BLaER1 treated with 17β-estradiol and CSF1 and Interleukin-3, amounts not matched to agents 10 nM and 100 nM (cell line): Measurements from ENCODE around the gene ZDHHC21.

Experiments used
- H3K27ac ChIP-seq, 11 experiments: shearing (Covaris generic); formaldehyde crosslinking; 2 replicates each; pipeline ENCODE4 v1.8.1; 2022
- H3K27me3 ChIP-seq, 11 experiments: shearing (Covaris generic); formaldehyde crosslinking; 2 replicates each; pipeline ENCODE4 v1.8.1; 2022
- H3K36me3 ChIP-seq, 11 experiments: shearing (Covaris generic); formaldehyde crosslinking; 2 replicates each; pipeline ENCODE4 v1.8.1; 2022
- H3K4me1 ChIP-seq, 10 experiments: shearing (Covaris generic); formaldehyde crosslinking; 2 replicates each; pipeline ENCODE4 v1.8.1; 2022
- H3K4me2 ChIP-seq, 11 experiments: shearing (Covaris generic); formaldehyde crosslinking; 2 replicates each; pipeline ENCODE4 v1.8.1; 2022
- H3K4me3 ChIP-seq, 10 experiments: shearing (Covaris generic); formaldehyde crosslinking; 2 replicates each; pipeline ENCODE4 v1.8.1; 2022
- H3K9ac ChIP-seq, 11 experiments: shearing (Covaris generic); formaldehyde crosslinking; 2 replicates each; pipeline ENCODE4 v1.8.1; 2022
- H3K9me3 ChIP-seq, 11 experiments: shearing (Covaris generic); formaldehyde crosslinking; replicated peaks in 1 of 11; 2 replicates each; pipeline ENCODE4 v1.8.1; 2022
- H4K20me1 ChIP-seq, 11 experiments: shearing (Covaris generic); formaldehyde crosslinking; 2 replicates each; pipeline ENCODE4 v1.8.1; 2022
- Cebpa-rat ChIP-seq, 11 experiments: shearing (Covaris generic); IDR thresholded peaks; 2 replicates each; pipeline ENCODE4 v1.8.1; 2022

ZDHHC21 gene

GRCh38 chr9:14608540-14608939, 84.7 kb downstream of the ZDHHC21 start:
- H3K4me3 ChIP-seq = no peak overlapping the region
- peaks cover 0 to 10% (median 0%) of the 10 kb centered on the region in 11 experiments; a peak in 5 of 22 replicates for H3K9me3 ChIP-seq
- no peak overlapping the region for H3K9ac ChIP-seq
- H3K27ac ChIP-seq = no peak overlapping the region
- peaks cover 0 to 11% (median 0%) of the 10 kb centered on the region in 11 experiments; a peak in 5 of 22 replicates for H3K36me3 ChIP-seq
- no peaks in the 10 kb centered on the region for H3K27me3 ChIP-seq
- no peaks in the 10 kb centered on the region for H3K4me1 ChIP-seq
- no peak for TF ChIP-seq Cebpa-rat (IDR thresholded peaks at IDR 0.05)
- no peaks in the 10 kb centered on the region for H4K20me1 ChIP-seq
- H3K4me2 ChIP-seq = no peak overlapping the region

GRCh38 chr9:14597171-14597799, 95.9 kb downstream of the ZDHHC21 start:
- Histone ChIP-seq H3K27me3 (no peaks in the 10 kb centered on the region), H3K4me3 (no peak overlapping the region)

GRCh38 chr9:14593406-14593805, 99.8 kb downstream of the ZDHHC21 start:
- H3K4me1 ChIP-seq = no peaks in the 10 kb centered on the region
- peaks cover 12 to 38% (median 17%) of the 10 kb centered on the region in 11 experiments; a peak in 17 of 22 replicates for H3K9me3 ChIP-seq
- H4K20me1 ChIP-seq = no peaks in the 10 kb centered on the region
- H3K36me3 ChIP-seq = peaks cover 4 to 15% (median 8%) of the 10 kb centered on the region in 11 experiments; a peak in 12 of 22 replicates
- no peak for TF ChIP-seq Cebpa-rat (IDR thresholded peaks at IDR 0.05)
- H3K27ac ChIP-seq = no peak overlapping the region
- H3K9ac ChIP-seq = no peak overlapping the region
- H3K4me3 ChIP-seq = no peak overlapping the region
- H3K27me3 ChIP-seq = no peaks in the 10 kb centered on the region
- H3K4me2 ChIP-seq = no peak overlapping the region

More at GRCh38 chr9:14597171-14597799, 95.9 kb downstream of the ZDHHC21 start:
- Histone ChIP-seq H3K4me2 (no peak overlapping the region), H3K27ac (no peak overlapping the region), H3K36me3 (peaks cover 4 to 12% (median 8%) of the 10 kb centered on the region in 11 experiments; a peak in 12 of 22 replicates), H3K9me3 (peaks cover 14 to 60% (median 35%) of the 10 kb centered on the region in 11 experiments), H4K20me1 (no peaks in the 10 kb centered on the region), H3K4me1 (no peaks in the 10 kb centered on the region), H3K9ac (no peak overlapping the region)
- no peak for TF ChIP-seq Cebpa-rat (IDR thresholded peaks at IDR 0.05)

GRCh38 chr9:14591411-14591810, 101.8 kb downstream of the ZDHHC21 start:
- Histone ChIP-seq H3K27me3 (no peaks in the 10 kb centered on the region), H4K20me1 (no peaks in the 10 kb centered on the region), H3K27ac (no peak overlapping the region), H3K9ac (no peak overlapping the region), H3K4me2 (no peak overlapping the region), H3K4me3 (no peak overlapping the region), H3K4me1 (0 out of 20 replicates have a peak, but pooled peaks cover 0 to 7% (median 0%) of the 10 kb centered on the region in 10 experiments), H3K9me3 (peaks cover 8 to 22% (median 11%) of the 10 kb centered on the region in 11 experiments; a peak in 16 of 22 replicates), H3K36me3 (peaks cover 4 to 14% (median 6%) of the 10 kb centered on the region in 11 experiments; a peak in 12 of 22 replicates)
- no peak for TF ChIP-seq Cebpa-rat (IDR thresholded peaks at IDR 0.05)

GRCh38 chr9:14585730-14586473, 107.3 kb downstream of the ZDHHC21 start:
- Histone ChIP-seq H3K27ac (no peak overlapping the region), H3K9me3 (peaks cover 0 to 15% (median 10%) of the 10 kb centered on the region in 11 experiments; a peak in 14 of 22 replicates), H3K9ac (no peak overlapping the region), H3K4me3 (no peak overlapping the region), H3K36me3 (peaks cover 0 to 5% (median 0%) of the 10 kb centered on the region in 11 experiments; a peak in 1 of 22 replicates), H3K4me1 (0 out of 20 replicates have a peak, but pooled peaks cover 0 to 7% (median 0%) of the 10 kb centered on the region in 10 experiments), H3K4me2 (no peak overlapping the region), H4K20me1 (no peaks in the 10 kb centered on the region; a peak in 1 of 22 replicates), H3K27me3 (no peaks in the 10 kb centered on the region)
- TF ChIP-seq Cebpa-rat (IDR thresholded peaks at IDR 0.05) = no peak

GRCh38 chr9:14584571-14584970, 108.7 kb downstream of the ZDHHC21 start:
- H4K20me1 ChIP-seq = no peaks in the 10 kb centered on the region; a peak in 1 of 22 replicates
- no peak overlapping the region for H3K4me3 ChIP-seq
- no peak overlapping the region for H3K27ac ChIP-seq
- peaks cover 0 to 15% (median 12%) of the 10 kb centered on the region in 11 experiments; a peak in 14 of 22 replicates for H3K9me3 ChIP-seq
- no peak overlapping the region for H3K4me2 ChIP-seq
- 0 out of 20 replicates have a peak, but pooled peaks cover 0 to 7% (median 0%) of the 10 kb centered on the region in 10 experiments for H3K4me1 ChIP-seq
- H3K36me3 ChIP-seq = peaks cover 0 to 5% (median 0%) of the 10 kb centered on the region in 11 experiments; a peak in 1 of 22 replicates
- H3K9ac ChIP-seq = no peak overlapping the region
- no peaks in the 10 kb centered on the region for H3K27me3 ChIP-seq
- no peak for TF ChIP-seq Cebpa-rat (IDR thresholded peaks at IDR 0.05)

- no peaks in the 10 kb centered on the region for H3K4me1 ChIP-seq
- H3K9me3 ChIP-seq = peaks cover 21 to 39% (median 33%) of the 10 kb centered on the region in 11 experiments
- H4K20me1 ChIP-seq = no peaks in the 10 kb centered on the region
- no peaks in the 10 kb centered on the region for H3K36me3 ChIP-seq
- no peaks in the 10 kb centered on the region for H3K27me3 ChIP-seq
- no peak overlapping the region for H3K27ac ChIP-seq
- no peak overlapping the region for H3K4me2 ChIP-seq
- H3K9ac ChIP-seq = no peak overlapping the region
- H3K4me3 ChIP-seq = no peak overlapping the region
- no peak for TF ChIP-seq Cebpa-rat (IDR thresholded peaks at IDR 0.05)
These were observed 115.2 kb downstream of the ZDHHC21 start for GRCh38 chr9:14578030-14578429.

- H3K4me2 ChIP-seq = no peak overlapping the region
- TF ChIP-seq Cebpa-rat (IDR thresholded peaks at IDR 0.05) = no peak
- H3K9ac ChIP-seq = no peak overlapping the region
- H4K20me1 ChIP-seq = no peaks in the 10 kb centered on the region
- no peaks in the 10 kb centered on the region for H3K36me3 ChIP-seq
- H3K4me1 ChIP-seq = no peaks in the 10 kb centered on the region
- no peak overlapping the region for H3K4me3 ChIP-seq
- H3K27ac ChIP-seq = no peak overlapping the region
- H3K9me3 ChIP-seq = peaks cover 17 to 30% (median 22%) of the 10 kb centered on the region in 11 experiments
- no peaks in the 10 kb centered on the region for H3K27me3 ChIP-seq
These were observed 119.1 kb downstream of the ZDHHC21 start for GRCh38 chr9:14574173-14574572.

- Histone ChIP-seq H3K4me3 (no peak overlapping the region), H3K4me2 (no peak overlapping the region), H4K20me1 (no peaks in the 10 kb centered on the region), H3K9ac (no peak overlapping the region), H3K27me3 (no peaks in the 10 kb centered on the region), H3K36me3 (no peaks in the 10 kb centered on the region), H3K9me3 (peaks cover 11 to 23% (median 15%) of the 10 kb centered on the region in 11 experiments), H3K4me1 (no peaks in the 10 kb centered on the region), H3K27ac (no peak overlapping the region)
- no peak for TF ChIP-seq Cebpa-rat (IDR thresholded peaks at IDR 0.05)
These were observed 119.9 kb downstream of the ZDHHC21 start for GRCh38 chr9:14573319-14573718.
